ENCODE data around the gene USP22.

USP22 gene

DNA sequence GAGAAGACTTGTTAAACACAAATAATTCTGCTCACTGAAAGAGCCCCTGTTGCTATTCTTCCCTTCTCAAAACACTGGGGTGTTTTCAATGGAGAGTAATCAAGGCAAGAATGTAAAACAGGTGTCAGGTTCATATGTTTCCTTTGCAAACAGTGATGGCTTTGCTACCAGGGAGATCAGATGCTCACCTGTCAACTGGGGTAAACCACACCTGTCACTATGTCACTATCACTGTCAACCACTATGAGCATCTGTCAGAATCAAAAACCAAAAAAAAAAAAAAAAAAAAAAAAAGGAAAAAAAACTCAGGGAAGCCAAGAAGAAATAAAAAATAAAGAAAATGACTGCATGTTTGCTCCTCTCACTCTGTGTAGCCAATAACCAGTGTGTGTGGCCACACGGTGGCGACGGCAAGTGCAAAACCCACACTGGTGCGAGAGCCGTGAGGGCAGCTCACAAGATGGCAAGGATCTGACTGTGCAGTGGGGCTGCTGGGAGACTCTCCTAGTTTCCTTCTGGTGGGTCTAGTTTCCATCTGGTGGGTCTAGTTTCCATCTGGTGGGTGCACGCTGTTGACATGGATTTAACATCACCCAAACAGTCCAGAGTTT, 22.7 kb downstream of the USP22 start:
- peak; percentile 52 to 60 for DNase-seq

- DNase-seq, result no peak
Measured at GRCh38 chr17:21018894-21019293, 23.9 kb downstream of the USP22 start.

DNA sequence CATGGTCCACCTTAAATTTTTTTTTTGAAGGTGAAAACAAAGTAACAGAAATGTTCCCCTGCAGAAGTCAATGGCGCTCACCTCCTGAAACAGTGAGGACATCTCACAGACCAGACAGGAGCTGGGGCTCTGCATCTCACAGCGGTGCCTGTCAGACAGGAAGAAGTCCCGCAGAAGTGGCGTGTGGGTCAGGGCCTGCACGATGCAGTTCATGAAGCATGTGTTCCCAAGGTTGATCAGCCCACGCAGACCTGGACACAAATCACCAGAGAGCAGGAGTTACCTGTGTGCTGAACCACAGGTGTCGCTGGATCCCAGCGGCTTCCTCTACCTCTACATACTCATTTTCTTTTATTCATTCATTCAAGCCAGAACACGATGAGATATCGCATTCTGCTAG, 24.9 kb downstream of the USP22 start:
- DNase-seq, result no peak

- DNase-seq, result no peak
Measured at GRCh38 chr17:21017256-21017655, 25.6 kb downstream of the USP22 start.

DNA sequence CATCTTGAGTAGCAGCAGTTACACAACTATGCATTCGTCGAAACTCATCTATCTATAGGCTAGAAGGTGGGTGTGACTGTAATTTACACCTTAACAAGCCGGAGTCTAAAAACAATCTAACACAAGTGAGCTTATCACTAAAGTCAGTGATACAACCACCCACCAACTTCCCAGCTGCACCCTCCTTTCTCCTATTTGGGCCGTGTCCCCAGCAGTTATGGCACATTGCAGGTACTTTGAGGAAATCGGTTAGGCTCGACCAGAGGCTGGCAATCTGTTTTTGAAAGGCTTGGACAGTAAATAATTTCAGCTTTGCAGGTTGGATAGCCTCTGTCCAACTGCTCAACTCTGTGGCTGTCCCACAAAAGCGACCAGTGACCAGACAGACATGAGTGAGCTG, 26.0 kb downstream of the USP22 start:
- no peak for DNase-seq

- DNase-seq, result no peak
Measured at GRCh38 chr17:21015564-21015963, 27.2 kb downstream of the USP22 start.

GRCh38 chr17:21014498-21014897, 28.3 kb downstream of the USP22 start:
- DNase-seq, result no peak

DNA sequence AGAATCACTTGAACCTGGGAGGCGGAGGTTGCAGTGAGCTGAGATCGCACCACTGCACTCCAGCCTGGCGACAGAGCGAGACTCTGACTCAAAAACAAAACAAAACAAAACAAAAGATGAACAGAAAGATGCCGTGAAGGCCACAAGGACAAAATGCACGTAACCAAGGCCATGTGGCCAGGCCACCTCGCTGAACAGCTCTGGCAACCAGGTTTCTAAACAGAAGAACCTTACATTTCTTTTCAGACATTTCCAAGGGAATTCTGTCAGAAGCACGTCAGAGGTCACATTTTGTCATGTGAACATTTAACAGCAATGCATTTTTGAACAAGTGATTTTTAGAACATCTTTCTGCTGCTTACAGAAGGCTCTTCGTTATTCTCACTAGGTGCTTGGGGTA, 28.8 kb downstream of the USP22 start:
- DNase-seq, result no peak

DNA sequence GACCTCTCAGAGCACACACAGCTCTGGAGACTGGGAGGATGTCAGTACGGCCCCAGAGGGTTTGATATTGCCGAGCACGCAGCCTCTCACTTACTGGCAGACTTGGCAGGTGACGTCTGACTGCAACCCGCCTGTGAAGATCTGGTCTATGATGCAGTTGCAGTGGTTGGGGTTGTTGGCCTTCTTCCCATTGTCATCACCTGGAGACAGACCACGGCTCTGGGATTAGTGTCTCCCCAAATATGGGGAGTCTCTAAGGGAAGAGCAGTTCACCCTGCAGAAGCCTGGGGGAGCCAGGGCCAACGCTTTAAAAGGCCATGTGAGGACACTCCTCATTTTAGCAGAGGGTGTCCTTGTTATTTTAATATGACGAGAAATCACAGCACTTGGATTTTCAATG, 30.1 kb downstream of the USP22 start:
- no peak for DNase-seq

DNA sequence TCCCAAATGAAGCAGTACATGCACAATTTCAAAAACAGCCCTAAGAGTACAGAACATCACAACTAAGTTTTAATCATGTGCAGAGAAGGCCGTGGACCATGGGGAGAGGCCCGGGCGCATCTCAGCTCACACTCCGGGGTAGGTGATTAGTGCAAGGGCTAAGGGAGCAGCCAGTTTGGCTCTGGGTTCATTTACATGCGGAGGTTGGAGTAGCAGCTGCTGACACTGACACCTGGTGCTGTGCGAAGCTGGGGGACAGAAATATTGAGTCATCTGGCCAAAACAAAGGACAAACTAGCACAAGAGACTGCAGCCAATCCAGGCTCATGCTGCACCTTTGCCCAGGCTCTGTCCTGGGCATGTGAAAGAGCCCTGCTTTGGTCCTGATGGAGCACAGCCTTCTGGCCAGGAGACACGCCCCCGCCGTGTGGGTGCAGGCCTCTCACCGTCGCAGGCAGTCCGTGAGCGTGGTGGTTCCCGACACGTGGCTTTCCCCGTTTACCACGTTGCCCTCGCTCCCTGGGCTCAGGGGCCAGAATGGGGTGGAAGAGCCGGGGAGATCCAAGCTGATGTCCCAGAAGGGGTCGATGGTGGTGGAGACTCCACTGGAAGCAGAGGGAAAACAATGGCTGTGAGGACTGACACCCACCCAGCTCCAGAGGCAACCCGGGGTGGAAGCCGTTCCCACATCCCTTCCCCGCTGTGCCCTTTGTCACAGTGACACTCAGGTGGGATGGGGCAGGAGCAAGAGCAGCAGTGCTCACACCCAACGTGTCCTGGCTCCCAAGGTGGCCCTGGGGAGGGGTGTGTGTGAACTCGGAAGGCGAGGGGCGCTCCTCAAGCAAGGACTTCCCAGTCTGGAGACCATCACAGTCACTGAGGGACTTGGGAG, 31.9 kb downstream of the USP22 start:
- no peak for DNase-seq

DNA sequence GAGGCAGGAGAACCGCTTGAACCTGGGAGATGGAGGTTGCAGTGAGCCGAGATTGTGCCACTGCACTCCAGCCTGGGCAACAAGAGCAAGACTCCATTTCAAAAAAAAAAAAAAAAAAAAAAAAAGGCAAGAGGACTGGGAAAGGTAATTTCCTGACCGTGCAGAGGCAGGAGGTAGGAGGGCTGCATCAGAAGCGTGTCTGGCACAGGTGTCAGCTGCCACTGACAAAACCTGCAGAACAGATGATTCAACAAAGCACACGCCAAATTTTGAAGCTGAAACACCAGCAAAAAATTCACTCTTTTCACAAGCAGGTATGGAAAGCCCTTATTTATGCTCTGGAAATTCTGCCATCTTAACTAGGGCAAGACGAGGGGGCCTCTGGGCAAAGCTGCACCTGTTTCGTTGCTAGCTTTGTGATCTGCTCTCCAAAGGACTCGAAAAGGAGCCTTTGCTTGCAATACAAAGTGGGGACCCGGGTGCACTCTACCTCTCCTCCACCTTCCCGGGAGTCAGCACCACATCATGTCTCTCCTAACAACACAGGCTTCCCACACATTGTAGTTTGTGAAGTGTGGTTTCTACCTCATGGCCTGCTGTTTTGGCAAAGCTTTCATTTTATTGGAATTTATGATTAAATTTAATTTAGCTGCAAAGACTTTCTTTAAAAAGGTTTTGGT, 33.7 kb downstream of the USP22 start:
- no peak for DNase-seq

GRCh38 chr17:21008160-21008915, 34.5 kb downstream of the USP22 start:
- DNase-seq, result no peak

DNA sequence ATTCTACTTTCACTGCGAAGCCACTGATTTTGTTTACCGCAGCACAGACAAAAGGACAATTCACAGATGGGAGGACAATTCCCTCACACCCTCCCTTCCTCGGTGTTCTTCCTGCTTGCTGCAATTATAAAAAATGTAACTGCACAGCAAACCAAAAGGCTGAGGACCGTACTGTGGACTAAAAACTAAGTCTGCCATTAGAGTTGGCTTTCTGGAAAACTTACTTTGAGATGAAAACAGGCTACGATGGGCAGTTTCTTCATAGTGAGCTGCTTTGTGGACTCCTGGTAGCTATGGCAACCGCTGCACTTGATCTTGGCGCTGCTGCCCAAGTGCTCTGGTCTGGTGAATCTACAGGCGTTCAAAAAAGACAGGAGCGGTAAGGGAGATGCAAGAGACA, 35.2 kb downstream of the USP22 start:
- DNase-seq, result no peak

DNA sequence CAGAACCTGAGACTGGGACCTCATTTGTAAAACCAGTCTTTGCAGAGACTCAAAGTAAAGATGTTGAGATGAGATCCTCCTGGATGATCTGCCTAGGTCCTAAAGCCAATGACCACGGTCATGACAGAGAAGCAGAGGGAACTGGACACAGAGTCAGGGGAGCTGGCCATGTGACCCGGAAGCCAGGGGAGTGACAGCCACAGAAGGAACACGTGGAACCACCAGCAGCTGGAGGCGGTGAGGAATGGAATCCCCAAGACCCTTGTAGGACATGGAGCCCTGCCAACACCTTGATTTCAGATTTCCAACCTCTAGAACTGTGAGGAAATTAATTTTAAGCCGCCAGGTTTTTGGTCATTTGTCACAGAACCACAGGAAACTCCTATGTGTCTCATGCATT, 37.0 kb downstream of the USP22 start:
- DNase-seq, result no peak

DNA sequence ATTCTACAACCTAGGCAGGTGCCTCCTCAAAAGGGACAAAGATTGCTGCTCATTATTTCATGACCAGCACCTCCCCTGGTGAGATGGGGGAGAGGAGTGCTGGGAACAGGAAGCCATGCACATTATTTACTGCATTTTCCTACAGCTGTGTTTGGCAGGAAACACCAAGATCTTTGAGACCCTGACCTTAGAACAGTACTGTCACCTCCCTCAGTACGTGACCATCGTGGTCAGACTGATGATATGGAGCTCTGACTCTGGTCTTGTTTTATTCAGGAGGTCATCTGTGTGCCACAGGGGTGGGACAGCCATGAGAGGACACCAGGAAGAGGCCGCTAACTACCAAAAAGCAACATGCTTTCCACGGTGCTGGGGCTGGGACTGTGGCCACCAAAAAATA, 37.4 kb downstream of the USP22 start:
- DNase-seq, result no peak

- no peak for DNase-seq
Measured at GRCh38 chr17:21004016-21004930, 38.5 kb downstream of the USP22 start.

- DNase-seq, result no peak
Measured at GRCh38 chr17:21003007-21003621, 39.7 kb downstream of the USP22 start.

DNA sequence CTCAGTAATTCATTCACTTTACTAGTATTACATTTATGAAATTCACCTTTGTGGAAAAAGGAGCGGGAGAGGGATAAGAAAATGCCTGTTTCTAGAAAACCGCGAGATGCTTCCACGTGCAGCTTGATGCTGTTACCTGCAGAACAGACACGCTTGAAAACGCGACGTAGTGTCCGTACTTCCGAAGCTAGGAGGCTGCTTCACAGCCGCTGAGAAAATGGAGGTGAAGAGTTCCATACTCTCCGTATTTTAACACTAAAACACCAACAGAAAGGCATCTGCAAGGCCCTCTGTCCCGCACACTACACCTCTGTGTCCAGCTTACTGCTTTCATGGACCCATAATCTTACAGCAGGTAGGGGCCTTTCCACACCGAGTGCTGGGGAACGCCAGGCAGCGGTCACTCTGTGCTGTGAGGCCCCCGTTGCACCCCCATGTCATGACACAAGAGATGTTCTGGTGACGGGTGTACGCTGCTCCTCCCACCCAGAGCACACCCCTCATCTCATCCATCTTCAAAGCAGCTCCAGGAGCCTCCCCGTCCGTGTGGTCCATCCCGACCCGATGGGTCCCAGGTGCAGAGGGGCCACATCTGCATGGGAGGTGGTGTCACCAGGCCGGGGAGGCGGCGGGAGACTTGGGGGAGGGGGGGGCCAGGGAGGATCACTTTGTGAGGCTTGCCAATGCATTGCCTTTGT, 40.4 kb downstream of the USP22 start:
- no peak for DNase-seq

- no peak for DNase-seq
Measured at GRCh38 chr17:21001813-21002221, 41.0 kb downstream of the USP22 start.

GRCh38 chr17:21001111-21001812, 41.5 kb downstream of the USP22 start:
- no peak for DNase-seq

Measured in SHP77 (cell line).